ENCODE measurements around the gene PITPNC1. TPM values are rescaled to one million over a fixed set of nuclear protein-coding genes. Genes with fewer than 3 reads are reported as not detected.
"Not testable (repeated sequence)": the region's sequence is repeated elsewhere in the genome, so short reads cannot be mapped to it uniquely, and the experiment has no call there.

Gene PITPNC1
- total RNA-seq, 1 donor from 2014 or later: 5.4 TPM

DNA sequence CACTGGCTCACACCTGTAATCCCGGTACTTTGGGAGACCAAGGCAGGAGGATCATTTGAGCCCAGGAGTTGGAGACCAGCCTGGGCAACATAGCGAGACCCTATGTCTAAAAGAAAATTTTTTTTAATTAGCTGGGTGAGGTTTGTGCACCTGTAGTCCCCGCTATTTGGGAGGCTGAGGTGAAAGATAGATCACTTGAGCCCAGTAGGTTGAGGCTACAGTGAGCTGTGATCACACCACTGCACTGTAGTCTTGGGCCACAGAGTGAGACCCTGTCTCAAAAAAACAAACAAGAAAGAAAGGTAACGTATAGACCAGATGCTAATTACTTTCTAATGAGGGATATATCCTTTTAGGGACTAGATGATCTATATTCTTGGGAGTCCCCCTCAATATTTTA, 348.7 kb downstream of the PITPNC1 start:
- H3K27me3 Mint-ChIP-seq (ENCODE audit: low read depth): no peaks in the 10 kb centered on the region
- no peaks in the 10 kb centered on the region for H3K4me1 Mint-ChIP-seq (ENCODE audit: low read depth)
- no peak for DNase-seq (ENCODE audit: low spot score)
- no peak overlapping the region for H3K4me3 Mint-ChIP-seq (ENCODE audit: unreplicated experiment)
- peaks cover 34% of the 10 kb centered on the region for H3K36me3 Mint-ChIP-seq (ENCODE audit: low read depth)
- TF ChIP-seq CTCF (IDR thresholded peaks at IDR 0.05): no peak
- no peak overlapping the region for H3K27ac Mint-ChIP-seq (ENCODE audit: unreplicated experiment)
- peaks cover 1% of the 10 kb centered on the region for H3K9me3 Mint-ChIP-seq (ENCODE audit: low read depth)

DNA sequence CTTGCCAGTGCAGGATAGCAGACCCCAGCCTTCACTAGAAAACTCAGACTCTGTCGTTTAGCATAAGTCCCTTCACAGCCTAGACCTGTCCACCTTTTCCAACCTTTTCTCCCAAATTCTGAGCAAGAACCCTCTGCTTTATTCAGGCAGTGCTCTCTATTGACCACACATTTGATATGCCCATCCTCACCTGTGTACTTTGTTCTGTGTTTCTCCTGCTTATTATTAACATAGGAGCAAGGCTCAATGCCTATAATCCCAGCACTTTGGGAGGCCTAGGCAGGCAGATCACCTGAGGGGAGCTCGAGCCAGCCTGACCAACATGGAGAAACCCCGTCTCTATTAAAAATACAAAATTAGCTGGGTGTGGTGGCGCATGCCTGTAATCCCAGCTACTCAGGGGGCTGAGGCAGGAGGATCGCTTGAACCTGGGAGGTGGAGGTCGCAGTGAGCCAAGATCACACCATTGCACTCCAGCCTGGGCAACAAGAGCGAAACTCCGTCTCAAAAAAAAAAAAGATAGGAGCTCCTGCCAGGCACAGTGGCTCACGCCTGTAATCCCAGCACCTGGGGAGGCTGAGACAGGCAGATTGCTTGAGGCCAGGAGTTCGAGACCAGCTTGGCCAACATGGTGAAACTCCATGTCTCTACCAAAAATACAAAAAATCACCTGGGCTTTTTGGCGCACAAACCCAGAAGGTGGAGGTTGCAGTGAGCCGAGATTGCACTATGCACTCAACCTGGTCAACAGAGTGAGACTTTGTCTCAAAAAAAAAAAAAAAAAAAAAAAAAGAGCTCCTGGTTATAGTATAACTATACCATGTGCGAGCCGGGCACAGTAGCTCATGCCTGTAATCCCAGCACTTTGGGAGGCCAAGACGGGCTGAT, 350.3 kb downstream of the PITPNC1 start:
- not testable (repeated sequence) for H3K4me3 Mint-ChIP-seq (ENCODE audit: unreplicated experiment); H3K27me3 Mint-ChIP-seq (ENCODE audit: low read depth); H3K27ac Mint-ChIP-seq (ENCODE audit: unreplicated experiment); H3K9me3 Mint-ChIP-seq (ENCODE audit: low read depth); DNase-seq (ENCODE audit: low spot score); H3K4me1 Mint-ChIP-seq (ENCODE audit: low read depth)
- peaks cover 36% of the 10 kb centered on the region for H3K36me3 Mint-ChIP-seq (ENCODE audit: low read depth)

GRCh38 chr17:67729903-67730302, 352.8 kb downstream of the PITPNC1 start:
- Mint-ChIP-seq H3K36me3 (ENCODE audit: low read depth) (peaks cover 42% of the 10 kb centered on the region), H3K27me3 (ENCODE audit: low read depth) (no peaks in the 10 kb centered on the region), H3K9me3 (ENCODE audit: low read depth) (peaks cover 7% of the 10 kb centered on the region), H3K4me3 (ENCODE audit: unreplicated experiment) (no peak overlapping the region), H3K4me1 (ENCODE audit: low read depth) (peaks cover 3% of the 10 kb centered on the region), H3K27ac (ENCODE audit: unreplicated experiment) (no peak overlapping the region)
- no peak for TF ChIP-seq CTCF (IDR thresholded peaks at IDR 0.05)
- DNase-seq (ENCODE audit: low spot score): no peak

- no peak for DNase-seq (ENCODE audit: low spot score)
- Mint-ChIP-seq H3K27ac (ENCODE audit: unreplicated experiment) (no peak overlapping the region), H3K27me3 (ENCODE audit: low read depth) (no peaks in the 10 kb centered on the region), H3K4me3 (ENCODE audit: unreplicated experiment) (no peak overlapping the region), H3K4me1 (ENCODE audit: low read depth) (peaks cover 3% of the 10 kb centered on the region), H3K9me3 (ENCODE audit: low read depth) (peaks cover 7% of the 10 kb centered on the region), H3K36me3 (ENCODE audit: low read depth) (peaks cover 42% of the 10 kb centered on the region)
- no peak for TF ChIP-seq CTCF (IDR thresholded peaks at IDR 0.05)
Observed at GRCh38 chr17:67730731-67731130, 353.6 kb downstream of the PITPNC1 start.

DNA sequence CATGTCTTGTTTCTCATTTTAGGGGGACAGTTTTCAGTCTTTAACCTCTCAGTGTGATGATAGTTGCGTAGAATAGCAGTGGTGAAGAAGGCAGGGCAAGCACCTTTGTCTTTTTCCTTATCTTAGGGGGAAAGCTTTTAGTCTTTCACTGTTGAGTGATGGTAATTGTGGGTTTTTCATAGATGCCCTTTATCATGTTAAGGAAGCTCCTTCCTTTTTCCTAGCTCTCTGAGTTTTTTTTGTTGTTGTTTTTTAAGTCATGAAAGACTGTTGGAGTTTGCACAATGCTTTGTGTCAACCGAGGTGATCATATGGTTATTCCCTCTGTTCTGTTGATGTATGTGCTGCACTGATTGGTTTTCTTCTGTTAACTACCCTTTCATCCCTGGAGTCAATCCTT, 356.4 kb downstream of the PITPNC1 start:
- no peak for DNase-seq (ENCODE audit: low spot score)
- H3K27ac Mint-ChIP-seq (ENCODE audit: unreplicated experiment): no peak overlapping the region
- H3K36me3 Mint-ChIP-seq (ENCODE audit: low read depth): peaks cover 44% of the 10 kb centered on the region
- H3K9me3 Mint-ChIP-seq (ENCODE audit: low read depth): peaks cover 7% of the 10 kb centered on the region
- H3K4me1 Mint-ChIP-seq (ENCODE audit: low read depth): peaks cover 3% of the 10 kb centered on the region
- H3K27me3 Mint-ChIP-seq (ENCODE audit: low read depth): no peaks in the 10 kb centered on the region
- no peak for TF ChIP-seq CTCF (IDR thresholded peaks at IDR 0.05)
- no peak overlapping the region for H3K4me3 Mint-ChIP-seq (ENCODE audit: unreplicated experiment)

DNA sequence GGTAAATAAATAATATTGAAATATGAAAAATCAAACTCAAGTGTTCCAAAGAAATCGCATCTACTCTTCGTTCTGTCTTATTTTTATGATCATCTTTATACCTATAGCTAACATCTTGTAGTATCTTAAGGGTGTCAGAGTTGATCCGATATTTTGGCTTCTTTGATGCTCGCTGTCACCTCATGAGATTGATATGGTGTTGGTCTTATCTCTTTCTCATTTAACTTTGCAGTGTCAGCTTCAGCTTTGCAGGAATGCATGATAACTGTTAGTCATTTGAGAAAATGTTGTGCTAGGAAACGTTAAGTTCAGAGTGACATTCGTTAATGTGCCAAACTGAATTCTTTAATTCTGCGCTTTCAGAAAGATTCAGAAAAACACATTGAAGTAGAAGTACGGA, 360.1 kb downstream of the PITPNC1 start:
- H3K27ac Mint-ChIP-seq (ENCODE audit: unreplicated experiment): no peak overlapping the region
- peaks cover 31% of the 10 kb centered on the region for H3K36me3 Mint-ChIP-seq (ENCODE audit: low read depth)
- no peak overlapping the region for H3K4me3 Mint-ChIP-seq (ENCODE audit: unreplicated experiment)
- DNase-seq (ENCODE audit: low spot score): no peak
- H3K4me1 Mint-ChIP-seq (ENCODE audit: low read depth): peaks cover 3% of the 10 kb centered on the region
- H3K9me3 Mint-ChIP-seq (ENCODE audit: low read depth): no peaks in the 10 kb centered on the region
- H3K27me3 Mint-ChIP-seq (ENCODE audit: low read depth): no peaks in the 10 kb centered on the region
- no peak for TF ChIP-seq CTCF (IDR thresholded peaks at IDR 0.05)
